Activated T-cell treated with anti-CD3 and anti-CD28 coated beads, Interleukin-2, amount 50 U/mL, for 72 hours (primary cell): ENCODE measurements around the gene CSDE1. TPM values are rescaled to one million over a fixed set of nuclear protein-coding genes. Genes with fewer than 3 reads are reported as not detected.

Experiments used
- ATAC-seq, 2 donors: fragments of 150-1000 bp; cut with Tn5 transposase; replicated peaks in 1 of 2; 2 replicates each; pipeline ENCODE4 v1.10.0; 2021; ENCODE audit warnings: moderate library complexity in 2 of 2, mild to moderate bottlenecking in 1 of 2
- DNase-seq, 2 donors: peaks; one replicate each; pipeline ENCODE4 v3.0.0; 2021 to 2022; ENCODE audit warnings: mixed read lengths in 1 of 2
- H3K27ac Mint-ChIP-seq: one replicate; pipeline ENCODE4 v1.8.0; 2022; ENCODE audit warnings: mild to moderate bottlenecking, moderate library complexity, mixed read lengths
- H3K27me3 Mint-ChIP-seq: one replicate; pipeline ENCODE4 v1.8.0; 2022; ENCODE audit warnings: low read depth, mixed read lengths
- H3K36me3 Mint-ChIP-seq, 2 donors: one replicate each; pipeline ENCODE4 v1.8.0; 2022; ENCODE audit warnings: mixed read lengths in 2 of 2, mild to moderate bottlenecking in 1 of 2; ENCODE audit not compliant: insufficient read depth in 2 of 2
- H3K4me1 Mint-ChIP-seq: one replicate; pipeline ENCODE4 v1.8.0; 2022; ENCODE audit warnings: low read depth, mixed read lengths
- H3K4me3 Mint-ChIP-seq, 2 donors: one replicate each; pipeline ENCODE4 v1.8.0; 2022; ENCODE audit warnings: mild to moderate bottlenecking in 2 of 2, mixed read lengths in 2 of 2, moderate library complexity in 2 of 2
- H3K9me3 Mint-ChIP-seq, 2 donors: one replicate each; pipeline ENCODE4 v1.8.0; 2022; ENCODE audit warnings: mixed read lengths in 2 of 2
- total RNA-seq, 2 donors: library from RNA; stranded (reverse); gene quantifications; one replicate each; pipeline ENCODE4 v1.2.3, GENCODE V29; 2022

The CSDE1 gene
- total RNA-seq, 2 donors from 2014 or later, result 478 to 479 TPM

- no peak for ATAC-seq
Measured at GRCh38 chr1:114740331-114740730, 17.5 kb downstream of the CSDE1 start.

GRCh38 chr1:114737314-114737849, 20.4 kb downstream of the CSDE1 start:
- ATAC-seq (no peak), DNase-seq (no peak)
- no peak overlapping the region for H3K4me3 Mint-ChIP-seq
- peaks cover 12 to 36% of the 10 kb centered on the region in 2 donors for H3K36me3 Mint-ChIP-seq
- peak overlapping the region; percentile 35 for H3K27ac Mint-ChIP-seq
- no peaks in the 10 kb centered on the region for H3K27me3 Mint-ChIP-seq
- H3K4me1 Mint-ChIP-seq, result peaks cover 21% of the 10 kb centered on the region
- H3K9me3 Mint-ChIP-seq, result no peaks in the 10 kb centered on the region

More at GRCh38 chr1:114740331-114740730, 17.5 kb downstream of the CSDE1 start:
- H3K36me3 Mint-ChIP-seq, result peaks cover 12 to 42% of the 10 kb centered on the region in 2 donors
- H3K4me3 Mint-ChIP-seq, result no peak overlapping the region
- no peak overlapping the region for H3K27ac Mint-ChIP-seq
- H3K4me1 Mint-ChIP-seq, result peaks cover 49% of the 10 kb centered on the region
- no peak for DNase-seq
- H3K27me3 Mint-ChIP-seq, result no peaks in the 10 kb centered on the region
- no peaks in the 10 kb centered on the region for H3K9me3 Mint-ChIP-seq

GRCh38 chr1:114735479-114735878, 22.3 kb downstream of the CSDE1 start:
- ATAC-seq, result no peak
- Mint-ChIP-seq H3K27me3 (no peaks in the 10 kb centered on the region), H3K4me1 (peaks cover 6% of the 10 kb centered on the region), H3K27ac (peak overlapping the region; percentile 5), H3K36me3 (peaks cover 11 to 39% of the 10 kb centered on the region in 2 donors), H3K4me3 (no peak overlapping the region), H3K9me3 (no peaks in the 10 kb centered on the region)
- no peak for DNase-seq

- ATAC-seq (no peak), DNase-seq (no peak)
- Mint-ChIP-seq H3K27me3 (no peaks in the 10 kb centered on the region), H3K27ac (peak overlapping the region; percentile 73), H3K36me3 (peaks cover 6 to 47% of the 10 kb centered on the region in 2 donors), H3K4me1 (no peaks in the 10 kb centered on the region), H3K9me3 (no peaks in the 10 kb centered on the region), H3K4me3 (no peak overlapping the region)
Measured at GRCh38 chr1:114729782-114730181, 28.0 kb downstream of the CSDE1 start.

GRCh38 chr1:114728553-114728952, 29.2 kb downstream of the CSDE1 start:
- Mint-ChIP-seq H3K9me3 (no peaks in the 10 kb centered on the region), H3K4me1 (no peaks in the 10 kb centered on the region), H3K4me3 (no peak overlapping the region), H3K27ac (peak overlapping the region; percentile 86), H3K36me3 (peaks cover 8 to 47% of the 10 kb centered on the region in 2 donors), H3K27me3 (no peaks in the 10 kb centered on the region)
- ATAC-seq, result no peak
- no peak for DNase-seq

- no peaks in the 10 kb centered on the region for H3K4me1 Mint-ChIP-seq
- DNase-seq (no peak), ATAC-seq (no peak)
- H3K36me3 Mint-ChIP-seq, result peaks cover 9 to 53% of the 10 kb centered on the region in 2 donors
- no peaks in the 10 kb centered on the region for H3K9me3 Mint-ChIP-seq
- H3K27me3 Mint-ChIP-seq, result no peaks in the 10 kb centered on the region
- H3K4me3 Mint-ChIP-seq, result no peak overlapping the region
- H3K27ac Mint-ChIP-seq, result peak overlapping the region; percentile 61
Measured at GRCh38 chr1:114725230-114725629, 32.6 kb downstream of the CSDE1 start.

GRCh38 chr1:114723915-114724314, 33.9 kb downstream of the CSDE1 start:
- Mint-ChIP-seq H3K27ac (peak overlapping the region; percentile 91), H3K36me3 (peaks cover 7 to 42% of the 10 kb centered on the region in 2 donors), H3K27me3 (no peaks in the 10 kb centered on the region), H3K4me3 (no peak overlapping the region), H3K9me3 (no peaks in the 10 kb centered on the region), H3K4me1 (peaks cover 9% of the 10 kb centered on the region)
- DNase-seq (no peak), ATAC-seq (no peak)

GRCh38 chr1:114723457-114723856, 34.3 kb downstream of the CSDE1 start:
- Mint-ChIP-seq H3K36me3 (peaks cover 11 to 41% of the 10 kb centered on the region in 2 donors), H3K4me1 (peaks cover 13% of the 10 kb centered on the region), H3K27ac (peak overlapping the region; percentile 91), H3K9me3 (no peaks in the 10 kb centered on the region), H3K4me3 (no peak overlapping the region), H3K27me3 (no peaks in the 10 kb centered on the region)
- ATAC-seq, result no peak
- no peak for DNase-seq

GRCh38 chr1:114720492-114720891, 37.3 kb downstream of the CSDE1 start:
- Mint-ChIP-seq H3K27me3 (no peaks in the 10 kb centered on the region), H3K9me3 (no peaks in the 10 kb centered on the region), H3K36me3 (peaks cover 14 to 40% of the 10 kb centered on the region in 2 donors), H3K4me3 (no peak overlapping the region), H3K27ac (peak overlapping the region; percentile 77), H3K4me1 (peaks cover 29% of the 10 kb centered on the region)
- ATAC-seq (no peak), DNase-seq (no peak)

GRCh38 chr1:114719424-114719787, 38.4 kb downstream of the CSDE1 start:
- no peaks in the 10 kb centered on the region for H3K27me3 Mint-ChIP-seq
- ATAC-seq, result no peak
- no peak overlapping the region for H3K4me3 Mint-ChIP-seq
- peaks cover 14 to 36% of the 10 kb centered on the region in 2 donors for H3K36me3 Mint-ChIP-seq
- peaks cover 30% of the 10 kb centered on the region for H3K4me1 Mint-ChIP-seq
- no peak for DNase-seq
- peak overlapping the region; percentile 91 for H3K27ac Mint-ChIP-seq
- no peaks in the 10 kb centered on the region for H3K9me3 Mint-ChIP-seq

- ATAC-seq (no peak), DNase-seq (peak; percentile 6 to 30)
- H3K4me3 Mint-ChIP-seq, result no peak overlapping the region
- peaks cover 13 to 31% of the 10 kb centered on the region in 2 donors for H3K36me3 Mint-ChIP-seq
- H3K4me1 Mint-ChIP-seq, result peaks cover 36% of the 10 kb centered on the region
- H3K27me3 Mint-ChIP-seq, result no peaks in the 10 kb centered on the region
- no peaks in the 10 kb centered on the region for H3K9me3 Mint-ChIP-seq
- H3K27ac Mint-ChIP-seq, result peak overlapping the region; percentile 91
Measured at GRCh38 chr1:114718661-114719423, 38.9 kb downstream of the CSDE1 start.

GRCh38 chr1:114716304-114717170, 41.2 kb downstream of the CSDE1 start, which contains the start of gene NRAS:
TSS of gene NRAS (minus strand) at chr1:114716771. CDS start at chr1:114716160, 611 bp downstream.
- DNase-seq (peak; percentile 96 to 98), ATAC-seq (peak; percentile 97)
- Mint-ChIP-seq H3K9me3 (no peaks in the 10 kb centered on the region), H3K36me3 (peaks cover 12 to 31% of the 10 kb centered on the region in 2 donors), H3K4me1 (peaks cover 42% of the 10 kb centered on the region), H3K4me3 (peak within 1 kb of the TSS; percentile 96 to 99), H3K27me3 (no peaks in the 10 kb centered on the region), H3K27ac (peak within 1 kb of the TSS; percentile 98)

GRCh38 chr1:114715952-114716303, 41.9 kb downstream of the CSDE1 start:
- H3K27me3 Mint-ChIP-seq, result no peaks in the 10 kb centered on the region
- peak overlapping the region; percentile 98 for H3K27ac Mint-ChIP-seq
- peaks cover 12 to 27% of the 10 kb centered on the region in 2 donors for H3K36me3 Mint-ChIP-seq

More at GRCh38 chr1:114715952-114716303, 41.9 kb downstream of the CSDE1 start:
- ATAC-seq, result no peak
- H3K4me3 Mint-ChIP-seq, result peak overlapping the region; percentile 96 to 99
- DNase-seq, result peak in 1 of 2 donors; percentile 5
- H3K9me3 Mint-ChIP-seq, result no peaks in the 10 kb centered on the region
- peaks cover 42% of the 10 kb centered on the region for H3K4me1 Mint-ChIP-seq
